ENCODE measurements around the gene CD164.

GRCh38 chr6:109342911-109343310 is 39.4 kb downstream of the CD164 start:
- TF ChIP-seq YY1 (IDR thresholded peaks at IDR 0.05; ENCODE audit: insufficient read depth, insufficient read length) (no peak), SUZ12 (IDR thresholded peaks at IDR 0.05; ENCODE audit: extremely low read depth, insufficient read depth, insufficient read length) (no peak)

Measured in NT2/D1 (cell line).